ENCODE measurements around the gene SACS. TPM values are rescaled to one million over a fixed set of nuclear protein-coding genes. Genes with fewer than 3 reads are reported as not detected.

The SACS gene
- total and polyA plus RNA-seq, 12 donors, result 4.7 to 44.5 (median 20.0) TPM

GRCh38 chr13:23348262-23349127 is 85.0 kb downstream of the SACS start:
- Histone ChIP-seq H3K9me3 (peaks cover 0 to 4% (median 0%) of the 10 kb centered on the region in 11 donors), H3K27ac (peak overlapping the region in 1 of 10 donors; percentile 20), H3K4me3 (no peak overlapping the region), H3K27me3 (no peaks in the 10 kb centered on the region), H3K4me1 (peaks cover 0 to 18% (median 12%) of the 10 kb centered on the region in 9 donors), H3K36me3 (peaks cover 0 to 92% (median 8%) of the 10 kb centered on the region in 9 donors)
- intact Hi-C loops (cut with DNase I), result no loop called here
- ATAC-seq, result peak in 4 of 8 donors; percentile 59 to 75 (median 67)
- DNase-seq, result no peak
- 63 to 76% methylated on average over 4 of the region's 4 CpGs for WGBS, 2 donors
- TF ChIP-seq, protein P1, sequence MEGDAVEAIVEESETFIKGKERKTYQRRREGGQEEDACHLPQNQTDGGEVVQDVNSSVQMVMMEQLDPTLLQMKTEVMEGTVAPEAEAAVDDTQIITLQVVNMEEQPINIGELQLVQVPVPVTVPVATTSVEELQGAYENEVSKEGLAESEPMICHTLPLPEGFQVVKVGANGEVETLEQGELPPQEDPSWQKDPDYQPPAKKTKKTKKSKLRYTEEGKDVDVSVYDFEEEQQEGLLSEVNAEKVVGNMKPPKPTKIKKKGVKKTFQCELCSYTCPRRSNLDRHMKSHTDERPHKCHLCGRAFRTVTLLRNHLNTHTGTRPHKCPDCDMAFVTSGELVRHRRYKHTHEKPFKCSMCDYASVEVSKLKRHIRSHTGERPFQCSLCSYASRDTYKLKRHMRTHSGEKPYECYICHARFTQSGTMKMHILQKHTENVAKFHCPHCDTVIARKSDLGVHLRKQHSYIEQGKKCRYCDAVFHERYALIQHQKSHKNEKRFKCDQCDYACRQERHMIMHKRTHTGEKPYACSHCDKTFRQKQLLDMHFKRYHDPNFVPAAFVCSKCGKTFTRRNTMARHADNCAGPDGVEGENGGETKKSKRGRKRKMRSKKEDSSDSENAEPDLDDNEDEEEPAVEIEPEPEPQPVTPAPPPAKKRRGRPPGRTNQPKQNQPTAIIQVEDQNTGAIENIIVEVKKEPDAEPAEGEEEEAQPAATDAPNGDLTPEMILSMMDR (IDR thresholded peaks at IDR 0.05), result peak in 3 of 9 donors; percentile 10 to 42 (median 20)

DNA sequence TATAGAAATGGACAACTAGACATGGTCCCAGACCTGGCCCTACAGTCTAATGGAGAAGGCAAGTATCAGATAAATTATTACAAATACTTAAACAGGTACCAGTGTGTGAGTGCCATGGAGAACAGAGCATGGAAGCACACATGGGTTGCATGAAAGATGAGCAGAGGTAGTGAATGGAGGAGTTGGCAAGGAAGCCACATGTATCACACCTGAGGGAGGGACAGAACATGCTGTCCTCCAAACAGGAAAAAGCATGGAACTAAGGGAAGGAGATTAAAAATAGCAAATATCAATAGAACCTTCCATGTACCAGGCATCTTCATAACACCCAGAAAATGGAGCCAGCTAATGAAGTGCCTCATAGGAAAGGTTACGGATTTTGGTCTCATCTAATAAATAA is 85.9 kb downstream of the SACS start:
- intact Hi-C loops (cut with DNase I), result no loop called here
- H3K27ac ChIP-seq, result no peak overlapping the region
- WGBS, 2 donors, result 97 to 98% methylated on average over 1 of the region's 1 CpG
- H3K4me1 ChIP-seq, result peaks cover 0 to 21% (median 12%) of the 10 kb centered on the region in 9 donors
- H3K9me3 ChIP-seq, result peaks cover 0 to 4% (median 0%) of the 10 kb centered on the region in 11 donors
- ATAC-seq, result no peak
- no peak overlapping the region for H3K4me3 ChIP-seq
- no peaks in the 10 kb centered on the region for H3K27me3 ChIP-seq
- DNase-seq, result no peak
- peaks cover 0 to 84% (median 8%) of the 10 kb centered on the region in 9 donors for H3K36me3 ChIP-seq
- TF ChIP-seq, protein P1 (IDR thresholded peaks at IDR 0.05), result no peak

DNA sequence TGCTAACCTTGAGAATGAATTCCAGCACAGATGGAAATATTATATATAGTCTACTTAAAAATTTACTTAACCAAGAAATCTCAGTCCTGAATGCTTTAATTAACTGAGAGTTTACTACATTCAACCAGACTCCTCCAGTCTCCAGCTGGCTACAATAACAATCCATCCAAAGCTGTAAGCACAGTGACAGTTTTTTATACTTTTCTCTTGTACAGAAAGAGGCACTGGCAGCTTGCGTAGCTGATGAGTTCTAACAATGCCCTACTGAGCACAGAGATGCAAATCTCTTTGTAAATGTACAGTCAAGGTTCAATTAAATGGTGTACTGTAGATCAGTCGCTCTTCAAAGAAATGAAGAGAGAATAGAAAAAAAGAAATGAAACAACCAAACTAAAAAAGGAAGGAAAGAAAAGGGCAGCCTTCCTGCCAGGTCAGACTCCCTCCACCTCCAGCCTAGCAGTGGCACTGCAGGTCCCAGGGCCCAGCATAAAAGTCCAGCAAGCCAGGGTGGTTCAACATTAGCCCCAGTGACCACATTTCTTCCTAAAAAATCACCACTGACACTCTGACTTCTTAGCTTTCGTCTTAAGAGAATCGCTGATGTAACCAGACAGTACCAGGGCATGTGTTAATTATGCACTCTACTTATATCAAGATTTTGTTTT is 88.4 kb downstream of the SACS start:
- Histone ChIP-seq H3K27me3 (no peaks in the 10 kb centered on the region), H3K4me1 (peaks cover 0 to 21% (median 8%) of the 10 kb centered on the region in 9 donors), H3K4me3 (no peak overlapping the region), H3K9me3 (peaks cover 0 to 4% (median 0%) of the 10 kb centered on the region in 11 donors), H3K36me3 (peaks cover 0 to 84% (median 17%) of the 10 kb centered on the region in 9 donors), H3K27ac (no peak overlapping the region)
- ATAC-seq (no peak), DNase-seq (no peak)
- WGBS, 2 donors, result 96 to 99% methylated on average over 4 of the region's 4 CpGs
- TF ChIP-seq, protein P1 (IDR thresholded peaks at IDR 0.05), result no peak
- intact Hi-C loops (cut with DNase I), result no loop called here

DNA sequence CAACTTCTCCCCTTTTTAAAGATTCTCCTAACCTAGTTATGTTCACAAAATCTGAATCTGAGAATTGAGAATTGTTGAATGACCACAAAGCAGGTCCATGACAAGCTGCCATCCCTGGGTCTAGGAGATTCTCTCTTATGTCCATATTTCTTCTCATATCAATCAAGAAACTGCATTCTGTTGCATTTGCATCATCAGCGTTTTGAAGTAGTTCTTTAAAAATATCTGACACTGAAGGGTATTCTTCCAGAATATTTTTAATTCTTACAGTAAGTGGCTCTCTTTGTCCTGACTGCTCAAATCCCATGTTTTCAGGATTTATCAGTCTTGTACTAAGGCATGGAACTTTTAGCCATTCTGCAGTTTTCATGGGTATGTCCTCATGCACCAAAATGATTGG is 94.3 kb downstream of the SACS start:
- H3K4me1 ChIP-seq, result peaks cover 0 to 4% (median 0%) of the 10 kb centered on the region in 9 donors
- intact Hi-C loops (cut with DNase I), result loop anchor here in 1 of 10 donors (1.0 kb wide), 1 partner anchor 16 kb away; no protein-coding TSS in a partner anchor

More for the DNA sequence above, 94.3 kb downstream of the SACS start:
- TF ChIP-seq, protein P1 (IDR thresholded peaks at IDR 0.05), result no peak
- WGBS, 2 donors, result 95 to 98% methylated on average over 1 of the region's 1 CpG
- H3K9me3 ChIP-seq, result peaks cover 0 to 32% (median 0%) of the 10 kb centered on the region in 11 donors
- no peak for DNase-seq
- no peak overlapping the region for H3K4me3 ChIP-seq
- no peak overlapping the region for H3K27ac ChIP-seq
- no peak for ATAC-seq
- H3K36me3 ChIP-seq, result peaks cover 0 to 49% (median 21%) of the 10 kb centered on the region in 9 donors
- H3K27me3 ChIP-seq, result no peaks in the 10 kb centered on the region
